Activated T-cell treated with anti-CD3 and anti-CD28 coated beads, Interleukin-2, amount 50 U/mL, for 48 hours (primary cell): ENCODE results near the gene KAT8.

Experiments
- DNase-seq, 2 experiments: peaks; one replicate each; pipeline ENCODE4 v3.0.0-alpha.2; 2020

Gene KAT8

GRCh38 chr16:31117384-31118222 lies at the start of gene KAT8:
TSS of gene KAT8 (plus strand) at chr16:31117664. CDS start at chr16:31117682, 18 bp downstream.
- DNase-seq: peak; percentile 98

- peak in 1 of 2 experiments; percentile 15 for DNase-seq
Observed at GRCh38 chr16:31071861-31072260, 45.6 kb upstream of the KAT8 start.

GRCh38 chr16:31072540-31073141 lies 44.8 kb upstream of the KAT8 start:
- peak; percentile 59 for DNase-seq

- DNase-seq: peak; percentile 93 to 94
Observed at GRCh38 chr16:31073142-31073969, 44.1 kb upstream of the KAT8 start.

- DNase-seq: peak; percentile 95 to 97
Observed at GRCh38 chr16:31073970-31074813, 43.3 kb upstream of the KAT8 start, which contains the start of the genes ZNF646 and ZNF668. TSS of gene ZNF646 (plus strand) at chr16:31074422. CDS start at chr16:31076325, 1,903 bp downstream. TSS of gene ZNF668 (minus strand) at chr16:31074240. CDS start at chr16:31064459, 9,781 bp downstream.

- no peak for DNase-seq
Observed at GRCh38 chr16:31074814-31075183, 42.7 kb upstream of the KAT8 start.

- no peak for DNase-seq
Observed at GRCh38 chr16:31076319-31076718, 41.1 kb upstream of the KAT8 start.

- DNase-seq: no peak
Observed at GRCh38 chr16:31077024-31077423, 40.4 kb upstream of the KAT8 start.

- no peak for DNase-seq
Observed at GRCh38 chr16:31077592-31078396, 39.7 kb upstream of the KAT8 start.

GRCh38 chr16:31078597-31079341 lies 38.7 kb upstream of the KAT8 start:
- DNase-seq: no peak

GRCh38 chr16:31079342-31079944 lies 38.0 kb upstream of the KAT8 start:
- DNase-seq: no peak

GRCh38 chr16:31080035-31080629 lies 37.3 kb upstream of the KAT8 start:
- DNase-seq: no peak

GRCh38 chr16:31080756-31081419 lies 36.6 kb upstream of the KAT8 start:
- DNase-seq: no peak

GRCh38 chr16:31081428-31082351 lies 35.8 kb upstream of the KAT8 start:
- peak in 1 of 2 experiments; percentile 20 for DNase-seq

GRCh38 chr16:31082368-31083045 lies 35.0 kb upstream of the KAT8 start:
- DNase-seq: peak in 1 of 2 experiments; percentile 16

GRCh38 chr16:31083081-31083480 lies 34.4 kb upstream of the KAT8 start:
- no peak for DNase-seq

- peak in 1 of 2 experiments; percentile 17 for DNase-seq
Observed at GRCh38 chr16:31083556-31083955, 33.9 kb upstream of the KAT8 start.
